AG10803 (cell line): Measurements from ENCODE around the gene CDC42BPG.

ENCODE experiments used
- DNase-seq: peaks from one replicate; pipeline ENCODE4 v3.0.0; 2010; ENCODE audit warnings: low read depth
- H3K4me3 ChIP-seq: 2 replicates; pipeline ENCODE4 v1.5.1; 2011; ENCODE audit warnings: mild to moderate bottlenecking, low read length, control low read depth
- TF ChIP-seq, protein P1 (sequence below): conservative IDR thresholded peaks from 2 replicates; pipeline ENCODE4 v1.5.1; 2011; ENCODE audit warnings: mild to moderate bottlenecking, low read length, control low read depth, inconsistent platforms

Gene CDC42BPG

DNA sequence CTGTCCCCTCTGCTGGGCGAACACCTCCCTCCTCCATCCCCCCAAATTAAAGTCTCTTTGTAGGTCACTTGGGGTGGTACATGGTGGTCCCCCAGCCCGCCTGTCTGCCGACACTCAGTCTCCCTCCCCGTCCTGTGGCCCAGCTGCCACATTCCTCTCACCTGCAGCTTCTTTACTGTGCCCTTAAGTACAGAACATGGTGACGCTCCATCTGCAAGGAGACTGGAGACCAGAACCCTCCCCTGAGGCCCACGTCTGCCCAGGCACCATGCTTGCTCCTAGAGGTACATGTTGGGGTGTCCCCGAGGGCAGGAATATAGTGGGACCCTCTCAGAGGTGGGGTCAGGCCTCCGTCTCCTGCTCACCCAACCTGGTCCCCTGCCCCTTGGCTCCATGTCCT lies 39.6 kb upstream of the CDC42BPG start:
- H3K4me3 ChIP-seq, result no peak overlapping the region
- DNase-seq, result no peak
- TF ChIP-seq, protein P1, sequence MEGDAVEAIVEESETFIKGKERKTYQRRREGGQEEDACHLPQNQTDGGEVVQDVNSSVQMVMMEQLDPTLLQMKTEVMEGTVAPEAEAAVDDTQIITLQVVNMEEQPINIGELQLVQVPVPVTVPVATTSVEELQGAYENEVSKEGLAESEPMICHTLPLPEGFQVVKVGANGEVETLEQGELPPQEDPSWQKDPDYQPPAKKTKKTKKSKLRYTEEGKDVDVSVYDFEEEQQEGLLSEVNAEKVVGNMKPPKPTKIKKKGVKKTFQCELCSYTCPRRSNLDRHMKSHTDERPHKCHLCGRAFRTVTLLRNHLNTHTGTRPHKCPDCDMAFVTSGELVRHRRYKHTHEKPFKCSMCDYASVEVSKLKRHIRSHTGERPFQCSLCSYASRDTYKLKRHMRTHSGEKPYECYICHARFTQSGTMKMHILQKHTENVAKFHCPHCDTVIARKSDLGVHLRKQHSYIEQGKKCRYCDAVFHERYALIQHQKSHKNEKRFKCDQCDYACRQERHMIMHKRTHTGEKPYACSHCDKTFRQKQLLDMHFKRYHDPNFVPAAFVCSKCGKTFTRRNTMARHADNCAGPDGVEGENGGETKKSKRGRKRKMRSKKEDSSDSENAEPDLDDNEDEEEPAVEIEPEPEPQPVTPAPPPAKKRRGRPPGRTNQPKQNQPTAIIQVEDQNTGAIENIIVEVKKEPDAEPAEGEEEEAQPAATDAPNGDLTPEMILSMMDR, result no peak

- H3K4me3 ChIP-seq, result no peak overlapping the region
- TF ChIP-seq, protein P1, result no peak
- no peak for DNase-seq
These were observed 39.1 kb upstream of the CDC42BPG start for GRCh38 chr11:64883575-64883974.

DNA sequence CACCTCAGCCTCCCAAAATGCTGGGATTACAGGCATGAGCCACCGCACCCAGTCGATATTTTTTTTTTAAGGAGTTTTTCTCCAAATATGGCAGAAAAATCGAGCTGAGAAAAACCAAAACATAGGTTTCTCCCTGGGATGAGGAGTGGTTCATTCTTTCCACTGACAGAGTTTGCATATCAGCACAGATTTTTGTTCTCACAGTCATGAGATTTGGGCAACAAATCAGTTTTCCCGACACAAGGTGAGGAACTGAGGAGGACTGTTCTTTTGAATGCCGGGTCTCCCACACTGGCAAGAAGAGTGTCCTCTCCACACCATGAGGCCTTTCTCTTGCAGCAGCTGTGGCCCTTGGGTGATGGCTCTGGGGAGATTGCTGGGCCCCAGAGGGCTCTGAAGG lies 37.8 kb upstream of the CDC42BPG start:
- DNase-seq, result no peak
- TF ChIP-seq, protein P1, result no peak
- no peak overlapping the region for H3K4me3 ChIP-seq

- TF ChIP-seq, protein P1, result no peak
- DNase-seq, result no peak
- H3K4me3 ChIP-seq, result no peak overlapping the region
These were observed 37.0 kb upstream of the CDC42BPG start for GRCh38 chr11:64881476-64881875.

- no peak overlapping the region for H3K4me3 ChIP-seq
- TF ChIP-seq, protein P1, result no peak
These were observed 36.0 kb upstream of the CDC42BPG start for GRCh38 chr11:64880240-64881001.

GRCh38 chr11:64879244-64879900 lies 34.9 kb upstream of the CDC42BPG start:
- H3K4me3 ChIP-seq, result peak overlapping the region; percentile 71
- DNase-seq, result no peak
- TF ChIP-seq, protein P1, result no peak

More at GRCh38 chr11:64880240-64881001, 36.0 kb upstream of the CDC42BPG start:
- no peak for DNase-seq
